ENCODE measurements around the gene GLOD5.

DNA sequence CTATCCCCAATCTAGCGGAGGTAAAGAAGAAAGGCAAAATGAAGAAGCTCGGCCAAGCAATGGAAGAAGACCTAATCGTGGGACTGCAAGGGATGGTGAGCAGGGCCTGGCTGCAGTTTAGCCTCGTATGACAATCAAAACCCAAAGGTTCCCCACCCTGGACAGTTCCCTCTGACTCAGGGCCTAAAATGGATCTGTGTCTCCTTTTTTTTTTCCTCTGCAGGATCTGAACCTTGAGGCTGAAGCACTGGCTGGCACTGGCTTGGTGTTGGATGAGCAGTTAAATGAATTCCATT is 41.3 kb downstream of the GLOD5 start:
- TF ChIP-seq POLR2A (IDR thresholded peaks at IDR 0.05) (no peak), EP300 (IDR thresholded peaks at IDR 0.05) (no peak)
- TF ChIP-seq, protein P1, sequence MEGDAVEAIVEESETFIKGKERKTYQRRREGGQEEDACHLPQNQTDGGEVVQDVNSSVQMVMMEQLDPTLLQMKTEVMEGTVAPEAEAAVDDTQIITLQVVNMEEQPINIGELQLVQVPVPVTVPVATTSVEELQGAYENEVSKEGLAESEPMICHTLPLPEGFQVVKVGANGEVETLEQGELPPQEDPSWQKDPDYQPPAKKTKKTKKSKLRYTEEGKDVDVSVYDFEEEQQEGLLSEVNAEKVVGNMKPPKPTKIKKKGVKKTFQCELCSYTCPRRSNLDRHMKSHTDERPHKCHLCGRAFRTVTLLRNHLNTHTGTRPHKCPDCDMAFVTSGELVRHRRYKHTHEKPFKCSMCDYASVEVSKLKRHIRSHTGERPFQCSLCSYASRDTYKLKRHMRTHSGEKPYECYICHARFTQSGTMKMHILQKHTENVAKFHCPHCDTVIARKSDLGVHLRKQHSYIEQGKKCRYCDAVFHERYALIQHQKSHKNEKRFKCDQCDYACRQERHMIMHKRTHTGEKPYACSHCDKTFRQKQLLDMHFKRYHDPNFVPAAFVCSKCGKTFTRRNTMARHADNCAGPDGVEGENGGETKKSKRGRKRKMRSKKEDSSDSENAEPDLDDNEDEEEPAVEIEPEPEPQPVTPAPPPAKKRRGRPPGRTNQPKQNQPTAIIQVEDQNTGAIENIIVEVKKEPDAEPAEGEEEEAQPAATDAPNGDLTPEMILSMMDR (IDR thresholded peaks at IDR 0.05): no peak
